ENCODE measurements around the gene FANCF.

Gene FANCF

DNA sequence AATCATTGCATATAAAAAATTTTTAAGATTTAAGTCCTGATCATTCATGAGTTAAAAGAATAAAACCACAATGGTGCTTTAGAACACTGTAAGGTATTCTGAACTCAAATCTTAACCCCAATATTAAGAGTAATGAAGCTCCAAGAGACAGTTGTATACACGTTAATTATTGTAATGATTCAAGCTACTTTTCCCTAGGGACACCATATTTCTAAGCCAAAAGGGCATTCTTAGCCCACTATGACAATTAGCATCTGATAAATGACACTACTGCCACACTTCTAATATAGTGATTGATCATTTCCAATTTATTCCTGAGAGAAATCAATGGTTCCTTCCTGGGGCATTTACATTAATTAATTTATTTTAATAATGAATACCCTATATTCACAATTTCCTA is 21.7 kb downstream of the FANCF start:
- WGBS (ENCODE audit: extremely low coverage, insufficient coverage, low lambda C conversion rate), result no CpG with 5 or more reads among the region's 1 CpG
- no peaks in the 10 kb centered on the region for H3K79me1 ChIP-seq (ENCODE audit: low read length)

DNA sequence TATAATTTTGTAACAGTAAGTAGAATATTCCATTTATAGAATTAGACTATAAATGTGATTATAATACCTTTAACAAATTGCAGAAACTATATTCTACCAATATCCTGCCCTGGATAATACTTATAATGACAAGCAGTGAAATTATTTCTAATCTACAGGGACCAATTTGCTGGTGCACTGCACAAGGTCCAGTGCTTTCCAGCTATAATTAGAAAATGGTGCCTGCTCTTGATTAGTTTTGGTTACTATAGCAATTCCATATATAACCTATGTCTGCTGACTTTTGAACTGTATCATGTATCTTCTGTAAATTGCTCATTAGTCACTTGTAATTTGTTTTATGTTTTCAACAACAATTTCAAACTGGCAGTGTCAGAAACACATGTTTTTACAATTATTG is 23.1 kb downstream of the FANCF start:
- no peak overlapping the region for H3K23ac ChIP-seq (ENCODE audit: low read length)
- H4K8ac ChIP-seq (ENCODE audit: low read depth, low read length), result no peak overlapping the region
- no peak overlapping the region for H3K9ac ChIP-seq (ENCODE audit: low read length)

More for the DNA sequence above, 21.7 kb downstream of the FANCF start:
- Histone ChIP-seq H3K36me3 (ENCODE audit: control insufficient read depth, insufficient read depth, low read length) (no peaks in the 10 kb centered on the region), H3K27ac (ENCODE audit: low read depth, low read length) (no peak overlapping the region), H2BK15ac (replicated peaks; ENCODE audit: low read depth) (no peak overlapping the region), H2BK5ac (ENCODE audit: low read length) (no peak overlapping the region), H3K23ac (ENCODE audit: low read length) (no peak overlapping the region), H2BK120ac (ENCODE audit: low read depth, low read length) (no peak overlapping the region), H4K5ac (ENCODE audit: low read length) (no peak overlapping the region), H3K4me3 (ENCODE audit: low read length) (no peak overlapping the region), H3K56ac (ENCODE audit: low read length) (no peak overlapping the region), H3K79me2 (ENCODE audit: control insufficient read depth, insufficient read depth, low read length) (no peaks in the 10 kb centered on the region), H2AK5ac (ENCODE audit: low read length) (no peak overlapping the region), H3K27me3 (ENCODE audit: insufficient read depth, low read length, poor library complexity) (no peaks in the 10 kb centered on the region), H3K4me1 (ENCODE audit: control insufficient read depth, low read depth, low read length) (no peaks in the 10 kb centered on the region), H3K18ac (ENCODE audit: low read length) (no peak overlapping the region), H4K8ac (ENCODE audit: low read depth, low read length) (no peak overlapping the region), H3K4ac (ENCODE audit: low read depth, low read length) (no peak overlapping the region), H3K4me2 (ENCODE audit: low read length) (no peak overlapping the region), H3K9ac (ENCODE audit: low read length) (no peak overlapping the region)
- DNase-seq, result no peak

DNA sequence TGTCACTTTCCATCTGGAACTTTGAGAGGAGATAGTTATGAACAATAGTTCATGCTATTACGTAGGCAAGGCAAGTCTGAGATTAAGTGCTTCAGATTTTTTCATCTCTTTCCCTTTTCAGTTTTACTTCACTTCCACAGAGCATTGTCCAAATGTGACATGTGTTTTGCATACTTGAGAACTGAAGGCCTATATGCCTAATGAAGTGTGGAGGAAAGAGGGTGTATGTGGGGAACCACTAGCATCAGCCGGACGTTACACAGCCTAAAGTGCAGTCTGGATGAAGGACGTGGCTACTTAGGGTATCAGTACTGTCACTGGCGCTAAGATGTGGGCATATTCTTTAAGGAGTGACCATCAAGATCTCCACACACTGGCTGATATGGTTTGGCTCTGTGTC is 26.2 kb downstream of the FANCF start:
- Histone ChIP-seq H2AK5ac (ENCODE audit: low read length) (no peak overlapping the region), H3K9ac (ENCODE audit: low read length) (no peak overlapping the region), H3K27ac (ENCODE audit: low read depth, low read length) (no peak overlapping the region), H3K18ac (ENCODE audit: low read length) (no peak overlapping the region), H2BK15ac (replicated peaks; ENCODE audit: low read depth) (no peak overlapping the region), H4K8ac (ENCODE audit: low read depth, low read length) (no peak overlapping the region), H3K4me1 (ENCODE audit: control insufficient read depth, low read depth, low read length) (no peaks in the 10 kb centered on the region), H3K79me1 (ENCODE audit: low read length) (no peaks in the 10 kb centered on the region), H3K79me2 (ENCODE audit: control insufficient read depth, insufficient read depth, low read length) (no peaks in the 10 kb centered on the region), H3K27me3 (ENCODE audit: insufficient read depth, low read length, poor library complexity) (no peaks in the 10 kb centered on the region), H2BK5ac (ENCODE audit: low read length) (no peak overlapping the region), H3K4ac (ENCODE audit: low read depth, low read length) (no peak overlapping the region), H3K23ac (ENCODE audit: low read length) (no peak overlapping the region), H2BK120ac (ENCODE audit: low read depth, low read length) (no peak overlapping the region), H3K56ac (ENCODE audit: low read length) (no peak overlapping the region), H3K4me3 (ENCODE audit: low read length) (no peak overlapping the region), H3K4me2 (ENCODE audit: low read length) (no peak overlapping the region), H3K36me3 (ENCODE audit: control insufficient read depth, insufficient read depth, low read length) (no peaks in the 10 kb centered on the region), H4K5ac (ENCODE audit: low read length) (no peak overlapping the region)
- DNase-seq, result no peak
- WGBS (ENCODE audit: extremely low coverage, insufficient coverage, low lambda C conversion rate), result no CpG with 5 or more reads among the region's 5 CpGs

More for the DNA sequence above, 23.1 kb downstream of the FANCF start:
- no peak overlapping the region for H2BK15ac ChIP-seq (replicated peaks; ENCODE audit: low read depth)
- H3K27ac ChIP-seq (ENCODE audit: low read depth, low read length), result no peak overlapping the region
- no peak overlapping the region for H3K18ac ChIP-seq (ENCODE audit: low read length)
- H3K36me3 ChIP-seq (ENCODE audit: control insufficient read depth, insufficient read depth, low read length), result no peaks in the 10 kb centered on the region
- H4K5ac ChIP-seq (ENCODE audit: low read length), result no peak overlapping the region
- H3K4ac ChIP-seq (ENCODE audit: low read depth, low read length), result no peak overlapping the region
- no peaks in the 10 kb centered on the region for H3K27me3 ChIP-seq (ENCODE audit: insufficient read depth, low read length, poor library complexity)
- no peak overlapping the region for H2AK5ac ChIP-seq (ENCODE audit: low read length)
- H2BK120ac ChIP-seq (ENCODE audit: low read depth, low read length), result no peak overlapping the region
- no peak overlapping the region for H2BK5ac ChIP-seq (ENCODE audit: low read length)
- H3K4me3 ChIP-seq (ENCODE audit: low read length), result no peak overlapping the region
- no peak overlapping the region for H3K4me2 ChIP-seq (ENCODE audit: low read length)
- H3K79me2 ChIP-seq (ENCODE audit: control insufficient read depth, insufficient read depth, low read length), result no peaks in the 10 kb centered on the region
- DNase-seq, result no peak
- no peaks in the 10 kb centered on the region for H3K79me1 ChIP-seq (ENCODE audit: low read length)
- no peak overlapping the region for H3K56ac ChIP-seq (ENCODE audit: low read length)
- no peaks in the 10 kb centered on the region for H3K4me1 ChIP-seq (ENCODE audit: control insufficient read depth, low read depth, low read length)

DNA sequence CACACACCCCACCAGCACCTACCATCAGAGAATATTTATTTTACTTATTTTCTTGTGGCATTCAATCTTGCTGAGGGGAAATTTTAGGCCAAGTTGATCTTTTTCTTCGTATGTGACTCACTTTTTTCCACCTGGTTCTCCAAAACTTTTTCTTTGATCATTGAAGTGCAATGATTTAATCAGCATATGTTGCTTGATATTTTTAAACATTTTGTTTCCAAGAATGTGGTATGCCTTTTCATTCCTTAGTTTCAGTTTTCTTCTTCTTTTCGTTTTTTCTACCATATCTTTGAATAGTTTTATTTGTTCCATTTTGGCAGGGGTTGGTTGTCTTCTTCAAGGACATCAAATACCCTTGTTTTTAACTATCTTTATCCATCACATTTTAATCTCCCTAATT is 28.6 kb downstream of the FANCF start:
- H2AK5ac ChIP-seq (ENCODE audit: low read length), result no peak overlapping the region
- H3K27ac ChIP-seq (ENCODE audit: low read depth, low read length), result no peak overlapping the region
- H3K4me2 ChIP-seq (ENCODE audit: low read length), result no peak overlapping the region
- H4K8ac ChIP-seq (ENCODE audit: low read depth, low read length), result no peak overlapping the region
- no peak overlapping the region for H3K23ac ChIP-seq (ENCODE audit: low read length)
- H2BK5ac ChIP-seq (ENCODE audit: low read length), result no peak overlapping the region
- no peaks in the 10 kb centered on the region for H3K4me1 ChIP-seq (ENCODE audit: control insufficient read depth, low read depth, low read length)
- no peaks in the 10 kb centered on the region for H3K36me3 ChIP-seq (ENCODE audit: control insufficient read depth, insufficient read depth, low read length)
- H3K18ac ChIP-seq (ENCODE audit: low read length), result no peak overlapping the region
- no peak for DNase-seq
- H3K27me3 ChIP-seq (ENCODE audit: insufficient read depth, low read length, poor library complexity), result no peaks in the 10 kb centered on the region
- no peak overlapping the region for H2BK120ac ChIP-seq (ENCODE audit: low read depth, low read length)
- no peaks in the 10 kb centered on the region for H3K79me2 ChIP-seq (ENCODE audit: control insufficient read depth, insufficient read depth, low read length)
- no peak overlapping the region for H3K56ac ChIP-seq (ENCODE audit: low read length)
- WGBS (ENCODE audit: extremely low coverage, insufficient coverage, low lambda C conversion rate), result no CpG with 5 or more reads among the region's 2 CpGs
- H2BK15ac ChIP-seq (replicated peaks; ENCODE audit: low read depth), result no peak overlapping the region
- no peak overlapping the region for H4K5ac ChIP-seq (ENCODE audit: low read length)
- H3K9ac ChIP-seq (ENCODE audit: low read length), result no peak overlapping the region
- no peak overlapping the region for H3K4ac ChIP-seq (ENCODE audit: low read depth, low read length)
- no peak overlapping the region for H3K4me3 ChIP-seq (ENCODE audit: low read length)
- H3K79me1 ChIP-seq (ENCODE audit: low read length), result no peaks in the 10 kb centered on the region

DNA sequence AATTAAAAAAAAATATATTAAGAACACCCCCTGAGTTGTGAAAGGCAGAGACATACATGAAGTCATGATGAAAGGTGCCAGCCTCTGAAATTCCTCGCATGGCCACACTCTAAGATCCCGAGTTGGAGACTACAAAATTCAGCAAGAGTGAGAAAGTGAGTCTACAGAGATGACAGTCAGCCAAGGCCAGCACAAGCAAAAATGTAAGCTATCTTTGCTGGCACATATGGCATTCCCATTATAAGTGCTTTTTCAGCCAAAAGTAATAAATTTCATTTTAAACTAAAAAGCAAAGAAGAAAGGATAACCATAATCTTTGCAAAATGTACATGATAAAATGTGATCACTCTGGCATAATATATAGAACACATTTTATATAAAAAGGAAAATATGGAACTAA is 40.6 kb downstream of the FANCF start:
- Histone ChIP-seq H3K27ac (ENCODE audit: low read depth, low read length) (no peak overlapping the region), H3K79me1 (ENCODE audit: low read length) (no peaks in the 10 kb centered on the region), H3K27me3 (ENCODE audit: insufficient read depth, low read length, poor library complexity) (no peaks in the 10 kb centered on the region), H2BK5ac (ENCODE audit: low read length) (no peak overlapping the region), H3K9ac (ENCODE audit: low read length) (no peak overlapping the region), H3K4me2 (ENCODE audit: low read length) (no peak overlapping the region), H4K8ac (ENCODE audit: low read depth, low read length) (no peak overlapping the region), H3K36me3 (ENCODE audit: control insufficient read depth, insufficient read depth, low read length) (no peaks in the 10 kb centered on the region), H3K4me1 (ENCODE audit: control insufficient read depth, low read depth, low read length) (no peaks in the 10 kb centered on the region), H3K23ac (ENCODE audit: low read length) (no peak overlapping the region), H3K18ac (ENCODE audit: low read length) (no peak overlapping the region), H2BK120ac (ENCODE audit: low read depth, low read length) (no peak overlapping the region), H2AK5ac (ENCODE audit: low read length) (no peak overlapping the region), H4K5ac (ENCODE audit: low read length) (no peak overlapping the region), H3K4ac (ENCODE audit: low read depth, low read length) (no peak overlapping the region), H2BK15ac (replicated peaks; ENCODE audit: low read depth) (no peak overlapping the region), H3K79me2 (ENCODE audit: control insufficient read depth, insufficient read depth, low read length) (no peaks in the 10 kb centered on the region), H3K56ac (ENCODE audit: low read length) (no peak overlapping the region), H3K4me3 (ENCODE audit: low read length) (no peak overlapping the region)
- no CpG with 5 or more reads among the region's 2 CpGs for WGBS (ENCODE audit: extremely low coverage, insufficient coverage, low lambda C conversion rate)
- no peak for DNase-seq

DNA sequence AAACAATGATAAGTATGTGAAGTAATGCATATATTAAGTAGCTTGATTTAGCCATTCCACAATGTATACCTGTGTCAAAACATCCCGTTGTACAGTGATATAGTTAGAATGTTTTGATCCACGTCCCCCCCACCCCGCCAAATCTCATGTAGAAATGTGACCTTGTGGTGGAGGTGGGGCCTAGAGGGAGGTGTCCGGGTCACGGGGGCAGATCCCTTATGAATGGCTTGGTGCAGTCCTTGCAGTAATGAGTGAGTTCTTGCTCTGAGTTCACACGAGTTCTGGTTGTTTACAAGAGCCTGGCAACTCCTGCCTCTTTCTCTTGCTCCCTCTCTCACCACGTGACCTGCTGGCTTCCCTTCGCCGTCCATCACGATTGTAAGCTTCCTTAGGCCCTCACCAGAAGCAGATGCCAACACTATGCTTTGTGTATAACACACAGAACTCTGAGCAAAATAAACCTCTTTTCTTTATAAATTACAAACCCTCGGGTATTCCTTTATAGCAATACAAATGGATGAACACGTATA is 41.6 kb downstream of the FANCF start:
- no peaks in the 10 kb centered on the region for H3K4me1 ChIP-seq (ENCODE audit: control insufficient read depth, low read depth, low read length)
- no peak overlapping the region for H3K23ac ChIP-seq (ENCODE audit: low read length)
- no peak overlapping the region for H3K27ac ChIP-seq (ENCODE audit: low read depth, low read length)
- H4K8ac ChIP-seq (ENCODE audit: low read depth, low read length), result no peak overlapping the region
- H2AK5ac ChIP-seq (ENCODE audit: low read length), result no peak overlapping the region
- H3K56ac ChIP-seq (ENCODE audit: low read length), result no peak overlapping the region
- H3K36me3 ChIP-seq (ENCODE audit: control insufficient read depth, insufficient read depth, low read length), result no peaks in the 10 kb centered on the region
- no CpG with 5 or more reads among the region's 12 CpGs for WGBS (ENCODE audit: extremely low coverage, insufficient coverage, low lambda C conversion rate)
- DNase-seq, result no peak
- H3K4me2 ChIP-seq (ENCODE audit: low read length), result no peak overlapping the region
- no peaks in the 10 kb centered on the region for H3K79me2 ChIP-seq (ENCODE audit: control insufficient read depth, insufficient read depth, low read length)
- no peak overlapping the region for H2BK120ac ChIP-seq (ENCODE audit: low read depth, low read length)
- no peak overlapping the region for H2BK15ac ChIP-seq (replicated peaks; ENCODE audit: low read depth)
- H3K4ac ChIP-seq (ENCODE audit: low read depth, low read length), result no peak overlapping the region
- no peak overlapping the region for H4K5ac ChIP-seq (ENCODE audit: low read length)
- H3K27me3 ChIP-seq (ENCODE audit: insufficient read depth, low read length, poor library complexity), result no peaks in the 10 kb centered on the region
- no peak overlapping the region for H3K18ac ChIP-seq (ENCODE audit: low read length)
- no peak overlapping the region for H2BK5ac ChIP-seq (ENCODE audit: low read length)
- no peak overlapping the region for H3K4me3 ChIP-seq (ENCODE audit: low read length)
- H3K79me1 ChIP-seq (ENCODE audit: low read length), result no peaks in the 10 kb centered on the region
- H3K9ac ChIP-seq (ENCODE audit: low read length), result no peak overlapping the region

Data from mesendoderm (in vitro differentiated cells).